Measurements from ENCODE around the gene MAP4K1. TPM values are rescaled to one million over a fixed set of nuclear protein-coding genes. Genes with fewer than 3 reads are reported as not detected.
A peak's percentile ranks its signal among the peaks of the same experiment; 100 is the strongest.

MAP4K1 gene
- total RNA-seq, 1 experiment from 2014 or later, result 3.5 TPM

DNA sequence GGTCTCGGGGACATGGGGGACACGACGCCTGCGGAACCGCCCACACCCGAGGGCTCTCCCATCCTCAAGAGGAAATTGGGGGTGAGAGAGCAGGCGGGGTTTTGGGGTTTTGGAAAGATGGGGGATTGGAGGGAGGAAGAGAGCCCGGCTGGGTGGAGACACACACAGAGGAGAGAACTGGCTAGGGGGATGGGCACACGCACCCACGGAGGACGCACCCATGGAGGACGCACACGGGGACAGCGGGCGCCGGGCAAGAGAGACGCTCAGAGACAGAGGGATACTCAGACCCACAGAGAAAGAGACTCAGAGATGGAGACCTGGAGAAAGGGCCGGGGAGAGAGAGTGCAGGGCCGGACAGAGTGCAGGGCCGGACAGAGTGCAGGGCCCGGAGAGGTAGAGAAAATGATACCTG lies 52.1 kb downstream of the MAP4K1 start:
- Histone ChIP-seq H3K9me2 (ENCODE audit: insufficient read depth) (no peaks in the 10 kb centered on the region), H3K27me3 (ENCODE audit: insufficient read depth, low read depth) (no peaks in the 10 kb centered on the region; the same call in 1 of the 2 replicates), H3K9me3 (ENCODE audit: insufficient read depth, low read depth) (no peaks in the 10 kb centered on the region), H3F3A (ENCODE audit: insufficient read depth, low read depth) (peaks cover 8% of the 10 kb centered on the region; the same call in 1 of the 2 replicates), H2AFZ (no peak overlapping the region), H3K4me1 (replicated peaks; ENCODE audit: insufficient read depth) (no peaks in the 10 kb centered on the region), H3K79me2 (ENCODE audit: low read depth) (no peaks in the 10 kb centered on the region), H3K27ac (no peak overlapping the region), H4K20me1 (ENCODE audit: insufficient read depth) (no peaks in the 10 kb centered on the region), H3K4me2 (peak overlapping the region; percentile 31; the same call in 1 of the 2 replicates), H3K36me3 (ENCODE audit: low read depth) (no peaks in the 10 kb centered on the region), H3K4me3 (no peak overlapping the region)
- BruUV-seq (replicated peaks), result no TSS peak
- CTCF ChIA-PET, result no interaction called here
- DNase-seq, result no peak
- POLR2A ChIA-PET (ENCODE audit: unreplicated experiment), result no interaction called here
- TF ChIP-seq EZH2 (IDR thresholded peaks at IDR 0.05; ENCODE audit: low read depth), result no peak
- TF ChIP-seq, protein P1, sequence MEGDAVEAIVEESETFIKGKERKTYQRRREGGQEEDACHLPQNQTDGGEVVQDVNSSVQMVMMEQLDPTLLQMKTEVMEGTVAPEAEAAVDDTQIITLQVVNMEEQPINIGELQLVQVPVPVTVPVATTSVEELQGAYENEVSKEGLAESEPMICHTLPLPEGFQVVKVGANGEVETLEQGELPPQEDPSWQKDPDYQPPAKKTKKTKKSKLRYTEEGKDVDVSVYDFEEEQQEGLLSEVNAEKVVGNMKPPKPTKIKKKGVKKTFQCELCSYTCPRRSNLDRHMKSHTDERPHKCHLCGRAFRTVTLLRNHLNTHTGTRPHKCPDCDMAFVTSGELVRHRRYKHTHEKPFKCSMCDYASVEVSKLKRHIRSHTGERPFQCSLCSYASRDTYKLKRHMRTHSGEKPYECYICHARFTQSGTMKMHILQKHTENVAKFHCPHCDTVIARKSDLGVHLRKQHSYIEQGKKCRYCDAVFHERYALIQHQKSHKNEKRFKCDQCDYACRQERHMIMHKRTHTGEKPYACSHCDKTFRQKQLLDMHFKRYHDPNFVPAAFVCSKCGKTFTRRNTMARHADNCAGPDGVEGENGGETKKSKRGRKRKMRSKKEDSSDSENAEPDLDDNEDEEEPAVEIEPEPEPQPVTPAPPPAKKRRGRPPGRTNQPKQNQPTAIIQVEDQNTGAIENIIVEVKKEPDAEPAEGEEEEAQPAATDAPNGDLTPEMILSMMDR (conservative IDR thresholded peaks at IDR 0.05), result no peak
- intact Hi-C loops (cut with micrococcal nuclease; ENCODE audit: unreplicated experiment), result no loop called here

GRCh38 chr19:38564981-38565690 lies 52.6 kb downstream of the MAP4K1 start:
- ChIA-PET CTCF (no interaction called here), POLR2A (ENCODE audit: unreplicated experiment) (no interaction called here)
- Histone ChIP-seq H3K79me2 (ENCODE audit: low read depth) (no peaks in the 10 kb centered on the region), H4K20me1 (ENCODE audit: insufficient read depth) (no peaks in the 10 kb centered on the region), H3K9me3 (ENCODE audit: insufficient read depth, low read depth) (no peaks in the 10 kb centered on the region), H3K4me3 (no peak overlapping the region), H3K4me2 (peak overlapping the region; percentile 31; the same call in 1 of the 2 replicates), H2AFZ (no peak overlapping the region), H3K9me2 (ENCODE audit: insufficient read depth) (no peaks in the 10 kb centered on the region), H3K27ac (no peak overlapping the region), H3K27me3 (ENCODE audit: insufficient read depth, low read depth) (no peaks in the 10 kb centered on the region; the same call in 1 of the 2 replicates), H3K36me3 (ENCODE audit: low read depth) (no peaks in the 10 kb centered on the region), H3K4me1 (replicated peaks; ENCODE audit: insufficient read depth) (0 out of 2 replicates have a peak, but pooled peaks cover under 1% of the 10 kb centered on the region), H3F3A (ENCODE audit: insufficient read depth, low read depth) (peaks cover 8% of the 10 kb centered on the region; the same call in 1 of the 2 replicates)
- intact Hi-C loops (cut with micrococcal nuclease; ENCODE audit: unreplicated experiment), result no loop called here
- TF ChIP-seq, protein P1 (conservative IDR thresholded peaks at IDR 0.05), result no peak
- no peak for TF ChIP-seq EZH2 (IDR thresholded peaks at IDR 0.05; ENCODE audit: low read depth)
- DNase-seq, result peak in 1 of 2 experiments; percentile 8
- no TSS peak for BruUV-seq (replicated peaks)

GRCh38 chr19:38563475-38563874 lies 54.3 kb downstream of the MAP4K1 start:
- ChIA-PET POLR2A (ENCODE audit: unreplicated experiment) (no interaction called here), CTCF (no interaction called here)
- DNase-seq, result no peak
- Histone ChIP-seq H3K9me3 (ENCODE audit: insufficient read depth, low read depth) (no peaks in the 10 kb centered on the region), H2AFZ (no peak overlapping the region), H3K9me2 (ENCODE audit: insufficient read depth) (no peaks in the 10 kb centered on the region), H4K20me1 (ENCODE audit: insufficient read depth) (no peaks in the 10 kb centered on the region), H3K4me3 (no peak overlapping the region), H3K27ac (no peak overlapping the region), H3K27me3 (ENCODE audit: insufficient read depth, low read depth) (no peaks in the 10 kb centered on the region; the same call in 1 of the 2 replicates), H3K4me2 (no peak overlapping the region), H3K79me2 (ENCODE audit: low read depth) (no peaks in the 10 kb centered on the region), H3K4me1 (replicated peaks; ENCODE audit: insufficient read depth) (peaks cover 7% of the 10 kb centered on the region; the same call in 1 of the 2 replicates), H3K36me3 (ENCODE audit: low read depth) (no peaks in the 10 kb centered on the region), H3F3A (ENCODE audit: insufficient read depth, low read depth) (peaks cover 3% of the 10 kb centered on the region; the same call in 1 of the 2 replicates)
- no peak for TF ChIP-seq EZH2 (IDR thresholded peaks at IDR 0.05; ENCODE audit: low read depth)
- TF ChIP-seq, protein P1 (conservative IDR thresholded peaks at IDR 0.05), result no peak
- intact Hi-C loops (cut with micrococcal nuclease; ENCODE audit: unreplicated experiment), result no loop called here
- no TSS peak for BruUV-seq (replicated peaks)
